Pancreas (tissue), 10 donors: ENCODE data around the gene CDC37L1. TPM values are rescaled to one million over a fixed set of nuclear protein-coding genes. Genes with fewer than 3 reads are reported as not detected.

Experiments used
- ATAC-seq, 4 donors: fragments of 200-7000 bp; cut with Tn5 transposase; one replicate each; pipeline versions ENCODE4 v1.8.0 to v1.9.1; 2020; ENCODE audit warnings: mild to moderate bottlenecking in 4 of 4, moderate library complexity in 4 of 4
- DNase-seq, 6 donors: peaks; one replicate each; pipeline ENCODE4 v3.0.0-alpha.2; 2020
- FAIRE-seq: peaks from 2 replicates; lab custom pipeline; 2012; peaks lifted over from hg19 to GRCh38; lab: Jason Lieb, UNC
- H3K27ac ChIP-seq, 4 donors: fragments of 200-600 bp; sonication (generic); 1 replicate in 3 of 4; 2 replicates in 1 of 4; pipeline versions ENCODE4 v1.5.0 to v1.8.0; 2020
- H3K27me3 ChIP-seq, 4 donors: fragments of 200-600 bp; one replicate each; pipeline ENCODE4 v1.8.0; 2021
- H3K36me3 ChIP-seq, 3 donors: fragments of 200-600 bp; sonication (generic) in 1 of 3; one replicate each; pipeline versions ENCODE4 v1.5.0 to v1.8.0; 2020 to 2021
- H3K4me1 ChIP-seq, 3 donors: fragments of 200-600 bp; one replicate each; pipeline ENCODE4 v1.8.0; 2021
- H3K4me3 ChIP-seq, 4 donors: fragments of 200-600 bp; sonication (generic) in 2 of 4; one replicate each; pipeline versions ENCODE4 v1.5.0 to v1.8.0; 2020 to 2021
- H3K9me3 ChIP-seq, 4 donors: fragments of 200-600 bp; one replicate each; pipeline ENCODE4 v1.8.0; 2021
- CTCF ChIP-seq, 4 donors: fragments of 200-600 bp; sonication (generic) in 3 of 4; IDR thresholded peaks; one replicate each; pipeline versions ENCODE4 v1.5.0 to v1.8.0; 2021; ENCODE audit warnings: antibody characterized with exemption in 4 of 4
- WGBS, 2 donors: extraction: QIAGEN DNeasy Blood & Tissue Kit; methylation state at CpG; one replicate each; pipeline ENCODE4 v1.1.7; 2013; 5-methylcytosine and 5-hydroxymethylcytosine counted together
- intact Hi-C, 3 donors: fragments of 100-400 bp; cut with DNase I; formaldehyde crosslinking; loops; one replicate each; pipeline versions ENCODE4 v1.11.1 to v1.14.2; 2022
- polyA plus RNA-seq, 2 donors: library from polyadenylated mRNA; stranded (reverse); fragments of 200-250 nt; gene quantifications; one replicate each; pipeline ENCODE4 v1.2.3, GENCODE V29; 2013
- total RNA-seq, 6 donors: library from RNA; stranded (reverse); fragmentation: NEBNext Ultra II Directional in 4 of 6; extraction: Animal tissue kit (Norgen Biotek cat#: 25700) in 4 of 6; gene quantifications; one replicate each; pipeline versions ENCODE4 v1.2.1 to v1.2.4, GENCODE V29; 2021 to 2023
- donor health status: healthy with polysubstance abuse.
- donor health status: DM: no; HTN: no; CAD: no; lungs with moderate emphysema.
- donor health status: DM: no; HTN: no; CAD: no.
- donor health status: control.
- donor health status: control.
- donor health status: Bipolar disorder and iron deficiency.
- donor health status: DM: yes; HTN: yes; CAD: no.
- donor health status: DM: no; HTN: no; CAD: no.
- donor health status: DM: no; HTN: no; CAD: no.
- donor health status: DM: yes; HTN: yes; CAD: no.

The CDC37L1 gene
- total and polyA plus RNA-seq, 8 donors, result 5.4 to 13.4 (median 11.0) TPM

GRCh38 chr9:4738866-4739586, 59.7 kb downstream of the CDC37L1 start:
- intact Hi-C loops, result no loop called here
- ATAC-seq, result no peak
- Histone ChIP-seq H3K9me3 (no peaks in the 10 kb centered on the region), H3K4me3 (peak overlapping the region in 3 of 4 donors; percentile 40 to 95 (median 70)), H3K4me1 (peaks cover 8 to 9% (median 9%) of the 10 kb centered on the region in 3 donors), H3K27ac (peak overlapping the region in 1 of 4 donors; percentile 98), H3K36me3 (no peaks in the 10 kb centered on the region), H3K27me3 (no peaks in the 10 kb centered on the region)
- DNase-seq, result no peak
- FAIRE-seq, result no peak
- WGBS, 2 donors, result 63 to 84% methylated on average over 19 of the region's 19 CpGs
- TF ChIP-seq CTCF (IDR thresholded peaks at IDR 0.05), result no peak

- WGBS, 2 donors, result 11 to 15% methylated on average over 26 of the region's 26 CpGs
- FAIRE-seq (no peak), ATAC-seq (no peak), DNase-seq (no peak)
- H3K27me3 ChIP-seq, result no peaks in the 10 kb centered on the region
- intact Hi-C loops, result no loop called here
- H3K9me3 ChIP-seq, result no peaks in the 10 kb centered on the region
- H3K36me3 ChIP-seq, result no peaks in the 10 kb centered on the region
- no peak for TF ChIP-seq CTCF (IDR thresholded peaks at IDR 0.05)
- H3K4me1 ChIP-seq, result peaks cover 8 to 9% (median 9%) of the 10 kb centered on the region in 3 donors
- H3K4me3 ChIP-seq, result peak overlapping the region; percentile 40 to 95 (median 56)
- peak overlapping the region; percentile 84 to 98 (median 94) for H3K27ac ChIP-seq
Measured at GRCh38 chr9:4739587-4740387, 60.4 kb downstream of the CDC37L1 start.

GRCh38 chr9:4740388-4740637, 60.9 kb downstream of the CDC37L1 start:
- peak in 3 of 4 donors; percentile 18 to 26 (median 22) for ATAC-seq
- H3K9me3 ChIP-seq, result no peaks in the 10 kb centered on the region
- WGBS, 2 donors, result 0 to 1% methylated on average over 4 of the region's 4 CpGs
- TF ChIP-seq CTCF (IDR thresholded peaks at IDR 0.05), result no peak
- peak overlapping the region; percentile 84 to 98 (median 94) for H3K27ac ChIP-seq
- no peak for DNase-seq
- FAIRE-seq, result no peak
- H3K36me3 ChIP-seq, result no peaks in the 10 kb centered on the region
- peak overlapping the region; percentile 40 to 95 (median 56) for H3K4me3 ChIP-seq
- intact Hi-C loops, result no loop called here
- no peaks in the 10 kb centered on the region for H3K27me3 ChIP-seq
- H3K4me1 ChIP-seq, result peaks cover 8 to 9% (median 9%) of the 10 kb centered on the region in 3 donors

GRCh38 chr9:4740638-4741364, 61.4 kb downstream of the CDC37L1 start, which contains the start of gene AK3:
Gene AK3 (minus strand): TSS chr9:4741202. CDS start chr9:4741087, 115 bp downstream.
- intact Hi-C loops, result no loop called here
- no peak for TF ChIP-seq CTCF (IDR thresholded peaks at IDR 0.05)
- peak; percentile 87 to 91 (median 88) for ATAC-seq
- Histone ChIP-seq H3K27me3 (no peaks in the 10 kb centered on the region), H3K9me3 (no peaks in the 10 kb centered on the region), H3K4me1 (peaks cover 8 to 9% (median 9%) of the 10 kb centered on the region in 3 donors), H3K4me3 (peak within 1 kb of the TSS; percentile 40 to 95 (median 56)), H3K27ac (peak within 1 kb of the TSS; percentile 84 to 98 (median 94)), H3K36me3 (no peaks in the 10 kb centered on the region)
- peak; percentile 87 to 94 (median 90) for DNase-seq
- WGBS, 2 donors, result 0 to 1% methylated on average over 63 to 84 of the region's 84 CpGs
- no peak for FAIRE-seq
